Stimulated activated naive CD8-positive, alpha-beta T cell treated with anti-CD3 and anti-CD28 coated beads, Interleukin-15, amount 100 ng/mL, for 72 hours (primary cell): ENCODE data around the gene SECTM1.

Source experiments
- ATAC-seq: fragments of 150-1000 bp; cut with Tn5 transposase; 2 replicates; pipeline ENCODE4 v1.10.0; 2021; ENCODE audit warnings: mild to moderate bottlenecking, moderate library complexity
- DNase-seq, 2 donors: peaks; one replicate each; pipeline ENCODE4 v3.0.0; 2021 to 2022
- H3K27ac Mint-ChIP-seq, 2 donors: one replicate each; pipeline ENCODE4 v1.8.0; 2022; ENCODE audit warnings: mild to moderate bottlenecking in 2 of 2, mixed read lengths in 2 of 2, moderate library complexity in 2 of 2
- H3K27me3 Mint-ChIP-seq: one replicate; pipeline ENCODE4 v1.8.0; 2022; ENCODE audit warnings: mixed read lengths
- H3K4me1 Mint-ChIP-seq: one replicate; pipeline ENCODE4 v1.8.0; 2022; ENCODE audit warnings: mild to moderate bottlenecking, mixed read lengths
- H3K4me3 Mint-ChIP-seq, 2 donors: one replicate each; pipeline ENCODE4 v1.8.0; 2022; ENCODE audit warnings: mild to moderate bottlenecking in 2 of 2, mixed read lengths in 2 of 2, moderate library complexity in 1 of 2
- H3K9me3 Mint-ChIP-seq, 2 donors: one replicate each; pipeline ENCODE4 v1.8.0; 2022; ENCODE audit warnings: mixed read lengths in 2 of 2

SECTM1 gene

DNA sequence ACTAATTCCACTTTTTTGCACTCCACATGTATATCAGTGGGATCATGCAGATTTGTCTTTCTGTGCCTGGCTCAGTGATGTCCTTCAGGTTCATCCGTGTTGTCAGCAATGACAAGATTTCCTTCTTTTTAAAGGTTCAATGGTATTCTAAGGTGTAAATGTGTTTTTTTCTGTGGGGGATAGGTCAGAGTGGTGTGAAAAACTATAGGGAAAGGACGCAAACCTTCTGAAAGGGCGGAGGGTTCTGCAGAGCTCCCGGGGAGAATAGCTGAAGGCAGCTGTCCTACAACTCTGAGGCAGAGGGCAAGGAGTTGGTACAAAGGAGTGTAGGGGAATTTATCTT, 38.1 kb downstream of the SECTM1 start:
- H3K27me3 Mint-ChIP-seq, result no peaks in the 10 kb centered on the region
- H3K4me3 Mint-ChIP-seq, result peak overlapping the region in 1 of 2 donors; percentile 12
- DNase-seq (no peak), ATAC-seq (no peak)
- H3K4me1 Mint-ChIP-seq, result peaks cover 75% of the 10 kb centered on the region
- no peak overlapping the region for H3K27ac Mint-ChIP-seq
- H3K9me3 Mint-ChIP-seq, result no peaks in the 10 kb centered on the region

DNA sequence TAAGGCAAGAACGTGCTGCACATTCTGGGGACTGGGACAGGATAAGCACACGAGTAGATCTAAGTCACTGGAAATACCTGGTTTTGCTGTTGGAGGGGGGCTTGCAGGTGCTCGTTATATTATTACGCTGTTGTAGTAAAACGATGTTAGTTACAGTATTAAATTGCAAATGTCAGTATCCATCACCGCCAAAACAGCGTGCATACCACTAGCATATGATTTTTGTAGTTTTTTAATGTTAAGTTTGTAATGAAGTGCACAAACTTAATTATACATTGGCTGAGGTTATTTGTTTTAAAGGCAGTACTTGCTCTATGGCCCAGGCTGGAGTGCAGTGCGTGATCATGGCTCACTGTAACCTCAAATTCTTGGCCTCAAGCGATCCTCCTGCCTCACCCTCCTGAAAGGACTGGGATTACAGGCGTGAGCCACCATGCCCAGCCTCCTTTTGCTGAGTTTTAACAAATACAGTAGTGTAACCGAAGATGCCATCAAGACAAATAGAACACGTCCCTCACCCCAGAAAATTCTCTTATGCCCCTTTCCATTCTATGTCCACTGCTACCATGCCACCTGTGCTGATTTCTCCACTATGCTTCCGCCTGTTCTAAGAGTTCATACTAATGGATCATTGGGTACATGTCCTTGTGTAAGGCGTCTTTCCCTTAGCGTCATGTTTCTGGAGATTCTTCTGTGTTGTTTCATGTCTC, 39.3 kb downstream of the SECTM1 start:
- ATAC-seq, result no peak
- Mint-ChIP-seq H3K4me1 (peaks cover 63% of the 10 kb centered on the region), H3K9me3 (no peaks in the 10 kb centered on the region), H3K27ac (peak overlapping the region in 1 of 2 donors; percentile 6), H3K27me3 (no peaks in the 10 kb centered on the region), H3K4me3 (peak overlapping the region; percentile 70 to 85)
- no peak for DNase-seq

DNA sequence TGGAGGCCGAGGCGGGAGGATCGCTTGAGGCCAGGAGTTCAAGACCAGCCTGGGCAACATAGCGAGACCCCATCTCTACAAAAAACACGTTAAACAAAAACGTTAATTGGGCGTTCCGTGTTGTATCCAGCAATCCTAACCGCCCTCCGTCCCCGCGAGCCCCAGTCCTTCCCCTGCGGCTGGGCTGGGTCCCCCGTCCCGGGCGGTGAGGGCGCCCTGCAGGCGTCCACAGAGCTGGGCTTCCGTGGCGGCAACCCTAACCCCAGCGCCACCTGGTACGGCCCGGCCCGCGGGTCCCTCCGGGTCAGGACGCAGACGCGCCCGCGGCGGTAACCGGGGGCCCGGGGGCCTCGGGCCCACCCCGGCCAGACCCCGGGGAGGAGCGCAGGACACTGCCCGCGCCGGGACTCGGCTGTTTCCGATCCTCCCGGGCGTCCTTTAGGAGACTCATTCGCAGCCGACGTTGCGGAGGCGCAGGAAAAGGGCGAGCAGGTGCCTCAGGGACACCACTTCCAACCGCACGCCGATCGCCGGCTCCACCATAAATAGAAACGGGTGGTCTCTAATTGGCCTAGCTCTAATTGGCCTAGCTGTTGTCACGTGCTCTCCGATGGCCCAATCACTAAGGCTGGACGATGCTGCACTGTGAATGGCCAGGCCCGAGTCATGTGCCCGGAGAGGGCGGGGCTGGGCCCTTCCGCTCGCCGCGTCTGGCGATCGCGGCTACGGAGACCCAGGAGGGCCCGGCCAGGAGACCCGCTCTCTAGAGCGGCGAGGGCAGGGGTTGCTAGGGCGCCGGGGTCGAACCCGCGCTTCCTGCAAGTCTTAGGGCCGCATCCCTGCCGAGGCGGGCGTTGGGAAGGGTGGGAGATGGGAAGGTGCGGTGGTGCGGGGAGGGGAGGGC, 41.1 kb downstream of the SECTM1 start:
- Mint-ChIP-seq H3K27me3 (no peaks in the 10 kb centered on the region), H3K4me3 (peak overlapping the region; percentile 81 to 85), H3K4me1 (peaks cover 52% of the 10 kb centered on the region), H3K9me3 (no peaks in the 10 kb centered on the region), H3K27ac (peak overlapping the region; percentile 87 to 91)
- DNase-seq (peak; percentile 90 to 96), ATAC-seq (peak; percentile 92)

DNA sequence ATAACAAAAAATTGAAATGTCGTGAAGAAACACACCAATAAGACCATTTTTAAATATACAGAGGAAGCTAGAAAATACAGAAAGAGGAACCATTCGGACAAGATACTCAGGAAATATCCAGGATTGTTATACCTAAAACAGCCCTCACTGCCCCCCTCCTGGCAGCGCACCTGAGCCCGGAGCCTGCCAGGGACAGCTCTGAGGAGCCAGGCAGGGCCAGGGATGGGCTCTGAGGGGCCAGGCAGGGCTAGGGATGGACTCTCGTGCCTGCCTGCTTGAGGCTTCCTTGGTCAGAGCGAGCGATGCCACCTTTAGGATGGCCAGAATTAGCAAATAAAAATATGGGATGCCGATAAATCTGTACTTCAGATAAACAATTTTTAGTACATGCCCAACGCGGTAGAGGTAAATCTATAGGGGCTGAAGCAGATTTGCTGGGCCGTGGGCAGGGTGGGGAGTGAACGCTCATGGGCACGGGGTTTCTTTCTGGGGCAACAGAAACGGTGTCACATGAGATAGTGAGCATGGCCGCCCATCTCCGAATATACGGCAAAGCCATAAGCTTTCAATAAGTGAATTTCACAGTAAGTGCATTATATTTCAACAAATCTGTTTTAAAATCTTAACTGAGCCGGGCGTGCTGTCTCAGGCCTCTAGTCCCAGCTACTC, 41.9 kb downstream of the SECTM1 start:
- DNase-seq (no peak), ATAC-seq (no peak)
- peaks cover 44% of the 10 kb centered on the region for H3K4me1 Mint-ChIP-seq
- H3K27ac Mint-ChIP-seq, result peak overlapping the region; percentile 68 to 89
- H3K4me3 Mint-ChIP-seq, result peak overlapping the region; percentile 76 to 85
- no peaks in the 10 kb centered on the region for H3K27me3 Mint-ChIP-seq
- H3K9me3 Mint-ChIP-seq, result no peaks in the 10 kb centered on the region

DNA sequence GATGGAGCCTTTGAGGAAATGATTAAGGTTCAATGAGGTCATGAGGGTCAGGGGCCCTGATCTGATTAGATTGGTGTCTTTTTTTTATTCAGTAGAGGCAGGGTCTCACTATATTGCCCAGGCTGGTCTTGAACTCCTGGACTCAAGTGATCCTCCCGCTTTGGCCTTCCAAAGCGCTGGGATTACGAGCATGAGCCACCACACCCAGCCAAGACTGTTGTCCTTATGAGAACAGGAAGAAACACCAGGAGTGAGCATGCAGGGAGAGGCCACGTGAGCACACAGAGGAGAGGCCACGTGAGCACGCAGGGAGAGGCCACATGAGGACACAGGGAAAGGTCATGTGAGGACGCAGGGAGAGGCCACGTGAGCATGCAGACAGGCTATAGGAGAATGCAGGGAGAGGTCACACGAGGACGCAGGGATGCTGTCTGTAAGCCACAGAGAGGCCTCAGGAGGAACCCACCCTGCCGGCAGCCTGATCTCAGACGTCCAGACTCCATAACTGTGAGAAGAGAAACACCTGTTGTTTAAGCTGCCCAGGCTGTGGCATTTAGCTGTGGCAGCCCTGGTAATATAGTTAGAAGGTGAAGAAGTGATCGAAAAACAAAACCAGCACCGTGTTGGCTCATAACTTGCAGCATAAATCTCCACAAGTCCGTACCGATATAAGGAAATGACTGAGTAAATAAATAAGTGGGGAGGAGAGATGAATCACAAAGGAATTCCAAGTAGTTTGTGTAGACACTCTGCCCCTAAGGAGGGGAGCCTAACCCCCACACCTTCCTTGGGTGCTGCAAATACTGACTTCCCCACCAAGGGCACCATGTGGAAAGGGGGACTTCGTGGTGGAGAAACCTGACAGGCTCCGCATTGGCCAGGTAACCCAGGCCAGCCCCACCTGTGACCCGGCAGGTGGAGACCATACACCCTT, 45.4 kb downstream of the SECTM1 start:
- H3K4me1 Mint-ChIP-seq, result peaks cover 26% of the 10 kb centered on the region
- peak overlapping the region in 1 of 2 donors; percentile 38 for H3K27ac Mint-ChIP-seq
- no peak overlapping the region for H3K4me3 Mint-ChIP-seq
- ATAC-seq, result no peak
- H3K9me3 Mint-ChIP-seq, result no peaks in the 10 kb centered on the region
- no peak for DNase-seq
- no peaks in the 10 kb centered on the region for H3K27me3 Mint-ChIP-seq

DNA sequence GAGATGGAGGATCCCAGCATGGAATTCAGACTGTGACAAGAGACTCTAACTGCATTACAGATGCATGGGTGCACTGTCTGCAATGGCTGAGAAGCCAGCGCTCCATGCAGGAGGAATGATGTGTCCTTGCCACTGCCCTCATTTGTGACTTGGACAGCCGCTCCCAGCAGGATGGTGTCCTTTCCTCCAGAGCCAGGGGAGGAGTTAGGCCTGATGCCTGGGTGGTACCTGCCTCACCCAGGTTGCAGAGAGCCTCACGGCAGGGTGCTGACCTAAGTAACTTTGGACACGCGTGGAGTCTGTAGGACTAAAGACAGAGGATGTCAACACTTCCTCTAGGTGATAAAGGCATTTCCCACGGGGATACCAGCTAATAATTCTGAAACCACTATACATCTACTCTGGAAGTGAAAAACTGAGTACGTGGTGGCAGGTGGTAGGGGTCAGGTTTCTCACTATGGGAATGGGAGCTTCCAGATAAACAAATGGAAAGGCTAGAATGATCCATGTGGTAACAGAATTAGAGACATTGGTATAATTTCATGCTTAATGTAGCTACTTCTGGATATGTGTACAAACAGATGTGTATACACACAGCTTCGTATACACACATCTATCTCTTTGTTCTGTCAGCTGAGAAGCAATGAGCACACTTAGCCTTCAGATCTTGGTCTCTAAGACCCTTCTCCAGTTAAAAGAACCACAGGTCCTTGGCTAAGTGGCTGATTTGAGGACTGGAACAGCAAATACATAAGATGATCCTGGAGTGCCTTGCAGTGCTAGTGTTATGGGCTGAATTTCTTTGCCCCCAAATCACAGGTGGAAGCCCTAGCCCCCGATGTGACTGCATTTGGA, 46.3 kb downstream of the SECTM1 start:
- H3K27me3 Mint-ChIP-seq, result no peaks in the 10 kb centered on the region
- ATAC-seq (no peak), DNase-seq (no peak)
- H3K4me3 Mint-ChIP-seq, result no peak overlapping the region
- peak overlapping the region in 1 of 2 donors; percentile 68 for H3K27ac Mint-ChIP-seq
- peaks cover 28% of the 10 kb centered on the region for H3K4me1 Mint-ChIP-seq
- no peaks in the 10 kb centered on the region for H3K9me3 Mint-ChIP-seq

DNA sequence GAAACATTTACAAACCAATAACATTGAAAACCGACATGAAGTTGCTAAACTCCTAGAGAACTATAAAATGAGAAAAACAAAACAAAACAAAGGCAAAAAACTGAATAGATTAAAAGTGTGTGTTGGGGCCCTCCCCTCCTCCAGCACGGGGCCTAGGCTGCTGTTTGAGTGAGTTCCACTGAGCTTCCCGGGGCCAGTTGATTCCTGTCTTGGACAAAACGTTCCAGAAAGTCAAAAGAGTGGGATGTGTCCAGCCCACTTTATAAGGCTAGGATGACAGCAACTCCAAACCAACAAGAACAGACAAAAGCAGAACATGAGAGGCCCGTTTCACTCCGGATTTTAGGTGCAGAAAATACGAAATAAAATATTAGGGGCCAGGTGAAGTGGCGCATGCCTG, 48.4 kb downstream of the SECTM1 start:
- DNase-seq (no peak), ATAC-seq (no peak)
- H3K9me3 Mint-ChIP-seq, result no peaks in the 10 kb centered on the region
- H3K27ac Mint-ChIP-seq, result no peak overlapping the region
- no peaks in the 10 kb centered on the region for H3K27me3 Mint-ChIP-seq
- no peak overlapping the region for H3K4me3 Mint-ChIP-seq
- peaks cover 34% of the 10 kb centered on the region for H3K4me1 Mint-ChIP-seq

DNA sequence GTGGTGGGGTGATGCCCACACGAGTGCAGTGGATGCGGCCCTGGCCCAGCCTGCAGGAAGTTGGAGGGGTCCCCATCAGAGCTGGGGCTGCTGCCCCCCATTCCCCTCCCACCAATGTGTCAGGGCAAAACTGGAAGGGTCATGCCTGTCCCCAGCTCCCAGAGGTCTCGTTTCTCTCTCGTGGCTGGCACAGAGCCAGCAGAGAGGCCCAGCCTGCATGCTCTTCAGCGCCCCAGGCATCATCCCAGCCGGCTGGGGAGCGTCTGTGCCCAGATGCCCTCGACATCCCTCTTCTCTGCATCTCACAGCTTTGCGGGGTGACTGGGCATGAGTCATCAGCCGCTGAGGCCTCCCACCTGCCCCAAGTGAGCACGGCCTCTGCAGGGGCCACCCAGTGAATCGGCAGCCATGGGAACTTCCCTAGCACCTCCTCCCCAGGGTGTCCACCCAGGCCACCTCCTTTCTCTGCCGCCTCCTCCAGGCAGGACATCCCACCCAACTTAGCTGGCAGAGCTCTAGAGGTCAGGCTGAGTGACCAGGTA, 50.3 kb downstream of the SECTM1 start:
- H3K4me3 Mint-ChIP-seq, result peak overlapping the region in 1 of 2 donors; percentile 59

DNA sequence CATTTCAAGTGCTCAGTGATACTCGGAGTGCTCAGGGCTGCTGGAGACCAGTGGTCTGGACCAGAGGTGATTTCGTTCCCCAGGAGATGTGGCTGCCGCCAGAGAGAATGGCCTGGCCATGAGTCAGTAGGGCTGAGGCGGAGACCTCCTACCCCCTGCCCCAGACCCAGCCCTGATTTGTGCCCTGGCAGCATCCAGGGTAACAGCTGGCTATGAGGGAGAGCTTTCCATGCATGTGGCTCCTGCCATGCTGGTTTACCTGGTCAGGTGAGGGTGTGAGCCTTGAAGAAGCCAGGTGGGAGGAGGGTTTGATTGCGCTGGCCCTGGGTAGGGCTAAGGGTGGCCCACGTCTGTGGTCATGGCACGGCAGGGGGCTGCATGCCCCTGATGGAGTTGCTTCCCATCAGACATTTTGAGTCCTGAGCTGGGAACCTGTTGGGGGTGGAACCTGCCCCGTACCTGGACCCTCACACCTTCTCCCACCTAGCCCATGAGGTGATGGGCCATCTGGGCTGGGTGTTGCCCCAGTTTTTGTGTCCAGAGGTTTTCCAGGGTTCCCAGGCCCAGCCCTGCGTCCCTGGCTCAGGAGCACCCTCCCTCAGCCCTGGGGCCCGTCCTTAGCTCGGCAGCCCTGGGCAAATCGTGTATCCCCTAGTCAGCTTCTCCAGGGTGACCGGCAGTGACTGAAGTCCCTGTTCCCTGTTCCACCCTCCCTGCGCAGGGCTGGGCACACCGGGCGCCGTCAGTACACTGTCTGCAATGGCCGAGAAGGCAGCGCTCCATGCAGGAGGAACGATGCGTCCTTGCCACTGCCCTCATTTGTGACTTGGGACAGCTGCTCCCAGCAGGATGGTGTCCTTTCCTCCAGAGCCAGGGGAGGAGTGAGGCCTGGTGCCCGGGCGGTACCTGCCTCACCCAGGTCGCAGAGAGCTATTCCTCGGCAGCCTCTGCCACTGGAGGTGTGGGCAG, 51.0 kb downstream of the SECTM1 start:
- ATAC-seq (peak; percentile 10), DNase-seq (no peak)
- H3K4me1 Mint-ChIP-seq, result peaks cover 28% of the 10 kb centered on the region
- no peaks in the 10 kb centered on the region for H3K9me3 Mint-ChIP-seq
- no peak overlapping the region for H3K4me3 Mint-ChIP-seq
- no peak overlapping the region for H3K27ac Mint-ChIP-seq
- no peaks in the 10 kb centered on the region for H3K27me3 Mint-ChIP-seq

More for the DNA sequence above, 50.3 kb downstream of the SECTM1 start:
- Mint-ChIP-seq H3K27ac (no peak overlapping the region), H3K4me1 (peaks cover 33% of the 10 kb centered on the region), H3K9me3 (no peaks in the 10 kb centered on the region), H3K27me3 (no peaks in the 10 kb centered on the region)
- ATAC-seq, result peak; percentile 80
- DNase-seq, result no peak

DNA sequence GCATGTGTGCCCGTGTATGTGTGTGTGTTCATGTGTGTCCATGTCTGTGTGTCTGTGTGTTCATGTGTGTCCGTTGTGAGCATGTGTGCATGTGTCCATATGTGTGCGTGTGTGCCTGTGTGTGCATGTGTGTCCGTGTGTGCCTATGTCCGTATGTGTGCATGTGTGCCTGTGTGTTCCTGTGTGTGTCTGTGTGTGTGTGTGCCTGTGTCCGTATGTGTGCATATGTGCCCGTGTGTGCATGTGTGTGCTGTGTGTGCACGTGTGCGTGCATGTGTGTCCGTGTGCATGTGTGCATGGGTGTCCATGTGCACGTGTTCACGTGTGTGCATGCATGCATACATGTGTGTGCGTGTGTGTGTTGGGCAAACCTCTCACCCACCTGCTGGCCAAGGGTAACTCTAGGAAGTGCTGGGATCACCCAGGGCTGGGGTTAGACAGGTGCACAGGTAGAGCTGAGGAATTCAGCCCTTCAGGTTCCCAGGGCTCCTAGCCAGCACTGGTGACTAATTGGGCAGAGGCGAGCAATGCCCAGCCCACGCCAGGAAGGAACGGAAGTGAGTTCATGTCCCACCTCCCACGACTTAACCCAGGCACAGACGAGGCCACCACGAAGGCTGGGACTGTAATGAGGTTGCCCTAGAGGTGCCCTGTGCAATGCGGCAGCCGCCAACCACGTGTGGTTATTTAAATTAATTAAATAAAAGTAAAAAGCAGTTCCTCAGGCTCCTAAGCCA, 51.9 kb downstream of the SECTM1 start:
- ATAC-seq (peak; percentile 82), DNase-seq (peak in 1 of 2 donors; percentile 47)
- Mint-ChIP-seq H3K4me3 (no peak overlapping the region), H3K9me3 (no peaks in the 10 kb centered on the region), H3K27me3 (no peaks in the 10 kb centered on the region), H3K4me1 (peaks cover 28% of the 10 kb centered on the region), H3K27ac (no peak overlapping the region)

DNA sequence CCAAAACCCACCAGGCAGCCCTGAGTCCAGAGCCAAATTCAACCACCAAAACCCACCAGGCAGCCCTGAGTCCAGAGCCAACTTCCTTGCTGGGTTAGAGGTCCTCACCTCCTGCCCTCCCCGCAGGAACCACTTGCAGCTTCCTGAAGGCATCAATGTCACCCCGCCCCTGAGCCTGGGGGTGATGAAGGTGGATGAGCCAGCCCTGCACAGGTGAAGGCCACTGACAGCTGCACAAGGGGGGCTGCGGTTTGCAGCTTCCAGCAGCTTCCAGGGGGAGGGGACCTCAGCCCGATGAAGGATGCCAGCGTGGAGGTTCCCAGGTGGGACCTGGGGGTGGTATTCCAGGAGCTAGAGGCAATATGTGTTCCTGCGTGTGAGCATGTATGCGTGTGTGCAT, 52.5 kb downstream of the SECTM1 start:
- H3K27me3 Mint-ChIP-seq, result no peaks in the 10 kb centered on the region
- H3K9me3 Mint-ChIP-seq, result no peaks in the 10 kb centered on the region
- no peak for DNase-seq
- H3K4me1 Mint-ChIP-seq, result peaks cover 28% of the 10 kb centered on the region
- ATAC-seq, result no peak
- no peak overlapping the region for H3K27ac Mint-ChIP-seq
- no peak overlapping the region for H3K4me3 Mint-ChIP-seq

DNA sequence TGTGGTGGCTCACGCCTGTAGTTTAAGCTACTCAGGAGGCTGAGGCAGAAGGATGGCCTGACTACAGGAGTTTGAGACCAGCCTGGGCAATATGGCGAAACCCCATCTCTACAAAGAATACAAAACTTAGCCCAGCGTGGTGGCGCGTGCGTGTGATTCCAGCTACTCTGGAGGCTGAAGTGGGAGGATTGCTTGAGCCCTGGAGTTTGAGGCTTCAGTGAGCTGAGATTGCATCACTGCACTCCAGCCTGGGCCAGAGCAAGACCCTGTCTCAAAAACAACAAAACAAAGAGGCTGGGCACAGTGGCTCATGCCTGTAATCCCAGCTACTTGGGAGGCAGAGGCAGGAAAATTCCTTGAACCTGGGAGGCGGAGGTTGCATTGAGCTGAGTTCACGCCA, 53.0 kb downstream of the SECTM1 start:
- Mint-ChIP-seq H3K9me3 (no peaks in the 10 kb centered on the region), H3K27me3 (no peaks in the 10 kb centered on the region), H3K4me1 (peaks cover 28% of the 10 kb centered on the region), H3K27ac (no peak overlapping the region), H3K4me3 (no peak overlapping the region)
- DNase-seq, result no peak
- no peak for ATAC-seq
